GM13976 (cell line): ENCODE measurements around the gene CSMD2.

Experiments
- DNase-seq: peaks from one replicate; pipeline ENCODE4 v3.0.0; 2012; ENCODE audit warnings: low spot score
- in situ Hi-C: fragments of 300-500 bp; cut with MboI; formaldehyde crosslinking; loops from one replicate; pipeline ENCODE4 v1.12.0; 2022; ENCODE audit warnings: low sequenced_read_pairs, mixed read lengths, inconsistent platforms; ENCODE audit not compliant: unreplicated experiment
- TF ChIP-seq, protein P1 (sequence below): IDR thresholded peaks from 2 replicates; pipeline ENCODE4 v1.5.1; 2012; ENCODE audit warnings: borderline replicate concordance, mild to moderate bottlenecking; ENCODE audit not compliant: insufficient read depth; ENCODE audit errors: extremely low read depth, missing control alignments, control extremely low read depth

CSMD2 gene

DNA sequence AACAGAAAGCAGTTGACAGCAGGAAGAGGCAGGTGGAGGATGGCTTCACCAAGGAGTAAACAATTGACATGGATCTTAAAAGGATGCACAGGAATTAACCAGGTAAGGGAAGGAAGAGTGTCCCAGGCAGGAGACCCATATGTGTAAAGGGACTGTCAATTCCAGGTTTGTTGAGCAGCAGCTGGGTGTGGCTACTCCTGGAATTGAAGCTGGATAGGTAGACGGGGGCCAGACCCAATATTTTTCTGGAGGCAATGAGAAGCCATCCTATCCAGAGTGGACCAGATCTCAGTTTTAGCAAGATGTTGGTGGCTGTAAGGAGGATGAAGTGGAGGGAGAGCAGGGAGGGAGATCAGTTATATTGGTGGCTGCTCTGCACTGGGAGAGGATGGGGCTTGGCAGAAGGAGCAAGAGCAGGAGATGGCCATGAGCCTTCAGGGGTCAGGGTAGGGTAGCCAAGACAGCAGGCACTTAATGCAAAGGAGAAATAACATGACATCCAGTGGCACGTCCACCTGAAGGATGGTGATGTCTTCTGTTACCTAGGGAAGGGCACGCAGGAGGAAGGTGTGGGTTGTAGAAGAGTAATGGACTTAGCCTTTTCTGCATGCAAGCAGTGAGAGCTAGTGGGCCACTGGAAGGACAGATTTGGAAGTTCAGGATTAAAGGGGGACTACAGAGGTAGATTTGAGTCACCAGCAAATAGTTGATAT lies 447.9 kb downstream of the CSMD2 start:
- TF ChIP-seq, protein P1, sequence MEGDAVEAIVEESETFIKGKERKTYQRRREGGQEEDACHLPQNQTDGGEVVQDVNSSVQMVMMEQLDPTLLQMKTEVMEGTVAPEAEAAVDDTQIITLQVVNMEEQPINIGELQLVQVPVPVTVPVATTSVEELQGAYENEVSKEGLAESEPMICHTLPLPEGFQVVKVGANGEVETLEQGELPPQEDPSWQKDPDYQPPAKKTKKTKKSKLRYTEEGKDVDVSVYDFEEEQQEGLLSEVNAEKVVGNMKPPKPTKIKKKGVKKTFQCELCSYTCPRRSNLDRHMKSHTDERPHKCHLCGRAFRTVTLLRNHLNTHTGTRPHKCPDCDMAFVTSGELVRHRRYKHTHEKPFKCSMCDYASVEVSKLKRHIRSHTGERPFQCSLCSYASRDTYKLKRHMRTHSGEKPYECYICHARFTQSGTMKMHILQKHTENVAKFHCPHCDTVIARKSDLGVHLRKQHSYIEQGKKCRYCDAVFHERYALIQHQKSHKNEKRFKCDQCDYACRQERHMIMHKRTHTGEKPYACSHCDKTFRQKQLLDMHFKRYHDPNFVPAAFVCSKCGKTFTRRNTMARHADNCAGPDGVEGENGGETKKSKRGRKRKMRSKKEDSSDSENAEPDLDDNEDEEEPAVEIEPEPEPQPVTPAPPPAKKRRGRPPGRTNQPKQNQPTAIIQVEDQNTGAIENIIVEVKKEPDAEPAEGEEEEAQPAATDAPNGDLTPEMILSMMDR, result no peak
- in situ Hi-C loops, result no loop called here
- DNase-seq, result no peak

DNA sequence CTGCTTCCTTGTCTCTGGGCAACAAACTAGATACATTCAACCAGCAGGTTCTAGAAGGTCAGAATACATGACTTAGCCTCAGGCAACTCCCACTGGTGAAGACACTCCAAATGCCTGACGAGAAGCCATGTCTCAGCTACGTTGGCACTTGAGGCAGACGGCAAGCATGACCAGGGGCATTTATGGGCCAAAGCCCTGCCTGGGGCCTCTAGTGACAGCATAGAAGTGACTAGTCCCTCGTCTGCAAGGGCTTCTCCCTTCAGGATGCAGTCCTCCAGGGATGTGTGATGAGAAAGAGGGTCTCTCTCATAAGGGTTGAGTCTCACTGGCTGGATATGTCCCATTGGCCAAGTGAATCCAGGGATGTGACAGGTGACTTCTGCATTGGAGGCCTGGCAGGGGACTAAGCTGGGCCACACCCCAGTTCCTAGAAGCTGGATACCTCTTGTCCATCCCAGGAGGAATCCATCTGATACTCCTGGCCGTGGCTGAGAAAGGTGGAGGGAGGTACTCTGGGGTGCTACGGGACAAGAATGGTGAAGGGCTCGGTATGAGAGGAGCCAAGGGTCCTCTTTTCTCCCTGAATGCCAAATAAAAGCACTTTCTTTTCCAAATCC lies 449.7 kb downstream of the CSMD2 start:
- TF ChIP-seq, protein P1, result no peak
- in situ Hi-C loops, result no loop called here
- DNase-seq, result no peak

DNA sequence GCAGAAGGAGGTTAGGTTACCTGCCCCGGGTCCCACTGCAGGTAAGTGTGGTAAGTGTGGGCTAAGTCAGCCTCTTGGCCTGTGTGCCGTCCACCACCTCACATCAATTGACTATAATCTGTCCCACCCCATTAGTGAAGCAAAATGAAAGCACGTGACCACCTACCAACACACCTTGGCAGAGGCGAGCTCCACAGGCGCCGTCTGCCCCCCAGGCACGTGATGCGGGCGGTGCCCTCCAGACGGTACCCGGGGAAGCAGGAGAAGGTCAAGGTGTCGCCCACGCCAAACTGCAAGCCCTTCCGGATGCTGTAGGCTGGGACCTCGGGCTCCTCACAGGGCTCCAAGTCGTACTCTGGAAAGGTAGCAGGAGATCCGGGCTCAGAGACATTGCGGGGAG lies 450.6 kb downstream of the CSMD2 start:
- in situ Hi-C loops, result no loop called here
- DNase-seq, result no peak
- TF ChIP-seq, protein P1, result no peak

DNA sequence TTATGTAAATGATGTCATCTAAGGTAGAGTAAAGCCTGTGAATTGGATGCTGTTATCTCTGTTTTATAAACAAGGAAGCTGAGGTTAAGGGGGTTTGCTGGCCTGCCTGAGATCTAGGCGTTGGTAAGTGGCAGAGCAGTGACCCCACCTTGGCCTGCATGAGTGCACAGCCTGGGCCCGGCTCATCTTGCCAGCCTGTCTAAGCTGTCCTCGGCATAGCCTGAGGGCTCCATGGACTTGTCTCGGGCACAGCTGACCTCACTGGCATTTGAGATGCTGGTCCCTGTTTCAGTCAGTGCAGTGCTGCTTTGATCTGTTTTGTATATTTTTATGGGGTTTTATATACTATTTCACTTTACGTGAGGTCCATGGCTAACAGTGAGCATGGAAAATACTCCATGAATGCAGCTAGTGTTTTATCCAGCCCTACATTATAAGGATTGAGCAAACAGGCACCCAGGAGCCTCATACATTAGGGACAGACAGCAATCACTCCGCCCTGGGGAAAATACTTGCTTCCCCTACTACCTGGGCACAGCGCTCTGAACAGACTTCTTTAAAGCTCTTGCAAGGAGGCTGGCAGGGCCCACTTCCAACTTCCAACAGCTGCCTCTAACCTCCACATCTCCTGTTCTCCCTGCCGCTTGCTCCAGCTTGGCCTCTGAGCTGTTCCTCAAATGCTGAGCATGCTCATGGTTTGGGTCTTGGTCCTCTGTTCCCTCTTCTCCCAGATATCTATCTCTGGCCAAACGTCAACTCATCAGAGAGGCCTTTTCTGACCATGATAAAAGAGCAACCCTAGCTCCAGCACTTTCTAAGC lies 451.8 kb downstream of the CSMD2 start:
- TF ChIP-seq, protein P1, result no peak
- DNase-seq, result no peak
- in situ Hi-C loops, result no loop called here

DNA sequence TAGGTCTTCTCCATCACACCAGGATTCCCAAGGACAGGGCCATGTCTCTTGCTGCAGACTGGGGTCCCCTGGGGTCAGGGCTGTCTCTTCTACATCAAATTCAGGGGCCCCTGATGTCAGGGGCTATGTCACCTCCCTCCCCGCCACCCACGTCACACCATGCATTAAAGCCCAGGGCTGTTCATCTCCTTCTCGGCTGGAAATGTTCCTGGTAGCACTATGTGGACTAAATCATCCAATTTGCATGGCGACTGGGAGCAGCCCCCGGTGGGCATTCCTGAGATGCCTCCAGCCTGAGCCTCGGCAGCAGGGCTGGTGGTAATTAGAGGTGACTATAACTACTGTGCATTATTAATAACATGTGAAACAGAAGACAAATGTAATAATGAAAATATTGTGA lies 452.8 kb downstream of the CSMD2 start:
- TF ChIP-seq, protein P1, result no peak
- in situ Hi-C loops, result no loop called here
- no peak for DNase-seq

DNA sequence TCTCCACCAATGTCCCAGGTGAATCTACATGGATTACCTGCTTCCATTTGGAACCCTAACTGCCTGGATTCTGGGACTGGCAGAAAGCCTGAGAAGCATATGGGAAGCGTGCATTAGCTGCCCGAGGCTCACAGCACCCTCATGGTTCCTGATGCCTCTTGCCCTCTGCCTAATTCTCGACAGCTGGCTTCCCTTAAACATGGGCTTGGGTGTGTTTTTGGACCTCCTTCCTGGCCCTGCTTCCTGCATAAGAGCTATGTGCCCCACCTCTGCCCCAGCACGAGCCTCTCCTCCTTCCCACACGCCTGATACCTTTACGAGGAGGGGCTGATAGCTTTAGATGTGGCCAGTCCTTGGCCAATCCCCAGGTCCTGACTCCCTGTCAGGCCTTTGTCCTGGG lies 453.5 kb downstream of the CSMD2 start:
- TF ChIP-seq, protein P1, result no peak
- in situ Hi-C loops, result no loop called here
- DNase-seq, result no peak
